A673 (cell line): ENCODE results near the gene ATRNL1.

Source experiments
- EZH2 ChIP-seq: fragments of 200-600 bp; sonication (generic); IDR thresholded peaks from 2 replicates; pipeline ENCODE4 v1.6.1; 2017; ENCODE audit warnings: borderline replicate concordance, low read depth, mild to moderate bottlenecking, mixed read lengths, antibody characterized with exemption, low read length; ENCODE audit not compliant: poor library complexity, severe bottlenecking
- TF ChIP-seq, protein P1 (sequence below): fragments of 300-800, 200-600 bp; sonication (generic); conservative IDR thresholded peaks from 2 replicates; pipeline ENCODE4 v1.5.1; 2017; ENCODE audit warnings: low read depth, mild to moderate bottlenecking, antibody characterized with exemption, low read length, moderate library complexity, mixed read lengths

GRCh38 chr10:115056186-115056585 lies 37.0 kb upstream of the ATRNL1 start:
- TF ChIP-seq, protein P1, sequence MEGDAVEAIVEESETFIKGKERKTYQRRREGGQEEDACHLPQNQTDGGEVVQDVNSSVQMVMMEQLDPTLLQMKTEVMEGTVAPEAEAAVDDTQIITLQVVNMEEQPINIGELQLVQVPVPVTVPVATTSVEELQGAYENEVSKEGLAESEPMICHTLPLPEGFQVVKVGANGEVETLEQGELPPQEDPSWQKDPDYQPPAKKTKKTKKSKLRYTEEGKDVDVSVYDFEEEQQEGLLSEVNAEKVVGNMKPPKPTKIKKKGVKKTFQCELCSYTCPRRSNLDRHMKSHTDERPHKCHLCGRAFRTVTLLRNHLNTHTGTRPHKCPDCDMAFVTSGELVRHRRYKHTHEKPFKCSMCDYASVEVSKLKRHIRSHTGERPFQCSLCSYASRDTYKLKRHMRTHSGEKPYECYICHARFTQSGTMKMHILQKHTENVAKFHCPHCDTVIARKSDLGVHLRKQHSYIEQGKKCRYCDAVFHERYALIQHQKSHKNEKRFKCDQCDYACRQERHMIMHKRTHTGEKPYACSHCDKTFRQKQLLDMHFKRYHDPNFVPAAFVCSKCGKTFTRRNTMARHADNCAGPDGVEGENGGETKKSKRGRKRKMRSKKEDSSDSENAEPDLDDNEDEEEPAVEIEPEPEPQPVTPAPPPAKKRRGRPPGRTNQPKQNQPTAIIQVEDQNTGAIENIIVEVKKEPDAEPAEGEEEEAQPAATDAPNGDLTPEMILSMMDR = no peak
- no peak for TF ChIP-seq EZH2
